ENCODE measurements around the gene RIGI.
A peak's percentile ranks its signal among the peaks of the same experiment; 100 is the strongest.

DNA sequence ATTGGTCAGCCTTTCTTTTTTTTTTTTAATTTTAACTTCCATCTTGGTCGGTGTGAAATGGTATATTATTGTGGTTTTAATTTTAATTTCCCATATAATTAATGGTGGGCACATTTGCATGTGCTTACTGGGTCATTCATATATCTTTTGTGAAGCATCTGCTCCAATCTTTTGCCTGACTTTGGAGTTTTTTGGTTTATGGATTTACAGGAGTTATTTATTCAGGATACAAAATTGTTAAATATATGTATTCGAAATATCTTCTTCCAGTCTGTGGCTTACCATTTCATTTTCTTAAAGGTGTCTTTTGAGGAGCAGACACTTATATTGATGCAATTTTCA lies 682 bp upstream of the RIGI start:
- TF ChIP-seq, protein P1, sequence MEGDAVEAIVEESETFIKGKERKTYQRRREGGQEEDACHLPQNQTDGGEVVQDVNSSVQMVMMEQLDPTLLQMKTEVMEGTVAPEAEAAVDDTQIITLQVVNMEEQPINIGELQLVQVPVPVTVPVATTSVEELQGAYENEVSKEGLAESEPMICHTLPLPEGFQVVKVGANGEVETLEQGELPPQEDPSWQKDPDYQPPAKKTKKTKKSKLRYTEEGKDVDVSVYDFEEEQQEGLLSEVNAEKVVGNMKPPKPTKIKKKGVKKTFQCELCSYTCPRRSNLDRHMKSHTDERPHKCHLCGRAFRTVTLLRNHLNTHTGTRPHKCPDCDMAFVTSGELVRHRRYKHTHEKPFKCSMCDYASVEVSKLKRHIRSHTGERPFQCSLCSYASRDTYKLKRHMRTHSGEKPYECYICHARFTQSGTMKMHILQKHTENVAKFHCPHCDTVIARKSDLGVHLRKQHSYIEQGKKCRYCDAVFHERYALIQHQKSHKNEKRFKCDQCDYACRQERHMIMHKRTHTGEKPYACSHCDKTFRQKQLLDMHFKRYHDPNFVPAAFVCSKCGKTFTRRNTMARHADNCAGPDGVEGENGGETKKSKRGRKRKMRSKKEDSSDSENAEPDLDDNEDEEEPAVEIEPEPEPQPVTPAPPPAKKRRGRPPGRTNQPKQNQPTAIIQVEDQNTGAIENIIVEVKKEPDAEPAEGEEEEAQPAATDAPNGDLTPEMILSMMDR (IDR thresholded peaks at IDR 0.05; ENCODE audit: low read depth, low read length, poor library complexity, severe bottlenecking) = peak; percentile 2
- no peak for TF ChIP-seq EZH2phosphoT487 (IDR thresholded peaks at IDR 0.05; ENCODE audit: borderline replicate concordance, low read length)
